MM.1S (cell line): ENCODE data around the gene RBM28.

Experiments used
- EZH2 ChIP-seq: fragments of 300-600 bp; sonication (generic); optimal IDR thresholded peaks from 2 replicates; pipeline ENCODE3; 2017; ENCODE audit warnings: low read depth, mild to moderate bottlenecking, antibody characterized with exemption, low read length, mixed read lengths
- EZH2phosphoT487 ChIP-seq: fragments of 300-600 bp; sonication (generic); IDR thresholded peaks from 2 replicates; pipeline ENCODE4 v1.6.1; 2018; ENCODE audit warnings: antibody characterized with exemption, low read length
- TF ChIP-seq, protein P1 (sequence below): fragments of 300-600 bp; sonication (generic); IDR thresholded peaks from 2 replicates; pipeline ENCODE4 v1.5.1; 2016; ENCODE audit warnings: antibody characterized with exemption, low read length, mixed read lengths

- TF ChIP-seq, protein P1, sequence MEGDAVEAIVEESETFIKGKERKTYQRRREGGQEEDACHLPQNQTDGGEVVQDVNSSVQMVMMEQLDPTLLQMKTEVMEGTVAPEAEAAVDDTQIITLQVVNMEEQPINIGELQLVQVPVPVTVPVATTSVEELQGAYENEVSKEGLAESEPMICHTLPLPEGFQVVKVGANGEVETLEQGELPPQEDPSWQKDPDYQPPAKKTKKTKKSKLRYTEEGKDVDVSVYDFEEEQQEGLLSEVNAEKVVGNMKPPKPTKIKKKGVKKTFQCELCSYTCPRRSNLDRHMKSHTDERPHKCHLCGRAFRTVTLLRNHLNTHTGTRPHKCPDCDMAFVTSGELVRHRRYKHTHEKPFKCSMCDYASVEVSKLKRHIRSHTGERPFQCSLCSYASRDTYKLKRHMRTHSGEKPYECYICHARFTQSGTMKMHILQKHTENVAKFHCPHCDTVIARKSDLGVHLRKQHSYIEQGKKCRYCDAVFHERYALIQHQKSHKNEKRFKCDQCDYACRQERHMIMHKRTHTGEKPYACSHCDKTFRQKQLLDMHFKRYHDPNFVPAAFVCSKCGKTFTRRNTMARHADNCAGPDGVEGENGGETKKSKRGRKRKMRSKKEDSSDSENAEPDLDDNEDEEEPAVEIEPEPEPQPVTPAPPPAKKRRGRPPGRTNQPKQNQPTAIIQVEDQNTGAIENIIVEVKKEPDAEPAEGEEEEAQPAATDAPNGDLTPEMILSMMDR: no peak
- TF ChIP-seq EZH2phosphoT487 (no peak), EZH2 (no peak)
Measured at GRCh38 chr7:128262273-128263028, 81.3 kb downstream of the RBM28 start.
